GM18951 (cell line): ENCODE measurements around the gene GALR2.

Experiments used
- POLR2A ChIP-seq: IDR thresholded peaks from 4 replicates; pipeline ENCODE4 v1.6.1; 2011; ENCODE audit warnings: mild to moderate bottlenecking; ENCODE audit not compliant: insufficient read length, insufficient read depth; ENCODE audit errors: extremely low read depth
- in situ Hi-C: fragments of 300-500 bp; cut with MboI; formaldehyde crosslinking; loops from one replicate; pipeline ENCODE4 v1.12.0; 2022; ENCODE audit warnings: low sequenced_read_pairs, mixed read lengths, inconsistent platforms; ENCODE audit not compliant: unreplicated experiment

The GALR2 gene

GRCh38 chr17:76106703-76107102 is 32.1 kb downstream of the GALR2 start:
- in situ Hi-C loops, result no loop called here
- no peak for TF ChIP-seq POLR2A

GRCh38 chr17:76107509-76107908 is 32.9 kb downstream of the GALR2 start:
- in situ Hi-C loops, result no loop called here
- no peak for TF ChIP-seq POLR2A

- TF ChIP-seq POLR2A, result no peak
- in situ Hi-C loops, result no loop called here
These were observed 37.4 kb downstream of the GALR2 start for GRCh38 chr17:76111956-76112355.

GRCh38 chr17:76115138-76115754 is 40.7 kb downstream of the GALR2 start:
- no peak for TF ChIP-seq POLR2A
- in situ Hi-C loops, result no loop called here

- in situ Hi-C loops, result loop anchor here (5.0 kb wide), 1 partner anchor 63 kb away; no protein-coding TSS in a partner anchor
- TF ChIP-seq POLR2A, result no peak
These were observed 45.1 kb downstream of the GALR2 start for GRCh38 chr17:76119409-76120371.

GRCh38 chr17:76120658-76121008 is 46.1 kb downstream of the GALR2 start:
- no peak for TF ChIP-seq POLR2A
- in situ Hi-C loops, result loop anchor here (5.0 kb wide), 1 partner anchor 62 kb away; no protein-coding TSS in a partner anchor

GRCh38 chr17:76121932-76122430 is 47.4 kb downstream of the GALR2 start:
- in situ Hi-C loops, result loop anchor here (5.0 kb wide), 1 partner anchor 60 kb away; no protein-coding TSS in a partner anchor
- no peak for TF ChIP-seq POLR2A

GRCh38 chr17:76122431-76123190 is 48.0 kb downstream of the GALR2 start:
- no peak for TF ChIP-seq POLR2A
- in situ Hi-C loops, result loop anchor here (5.0 kb wide), 1 partner anchor 60 kb away; no protein-coding TSS in a partner anchor

- TF ChIP-seq POLR2A, result no peak
- in situ Hi-C loops, result loop anchor here (5.0 kb wide), 1 partner anchor 59 kb away; no protein-coding TSS in a partner anchor
These were observed 48.6 kb downstream of the GALR2 start for GRCh38 chr17:76123191-76123499.

GRCh38 chr17:76123749-76124581 is 49.4 kb downstream of the GALR2 start:
- in situ Hi-C loops, result loop anchor here (5.0 kb wide), 1 partner anchor 58 kb away; no protein-coding TSS in a partner anchor
- no peak for TF ChIP-seq POLR2A

GRCh38 chr17:76124582-76125390 is 50.2 kb downstream of the GALR2 start:
- TF ChIP-seq POLR2A, result no peak
- in situ Hi-C loops, result loop anchor here (5.0 kb wide), 2 partner anchors 58 to 158 kb away; no protein-coding TSS in a partner anchor
